Measurements from ENCODE around the gene TAF1D.

- no peak for TF ChIP-seq EZH2 (IDR thresholded peaks at IDR 0.05; ENCODE audit: insufficient read depth, low read length)
- no peak for TF ChIP-seq CTCF (IDR thresholded peaks at IDR 0.05; ENCODE audit: insufficient read depth, low read depth, low read length)
Measured at GRCh38 chr11:93719310-93719709, 22.0 kb downstream of the TAF1D start.
